ENCODE measurements around the gene SYPL2.

SYPL2 gene

DNA sequence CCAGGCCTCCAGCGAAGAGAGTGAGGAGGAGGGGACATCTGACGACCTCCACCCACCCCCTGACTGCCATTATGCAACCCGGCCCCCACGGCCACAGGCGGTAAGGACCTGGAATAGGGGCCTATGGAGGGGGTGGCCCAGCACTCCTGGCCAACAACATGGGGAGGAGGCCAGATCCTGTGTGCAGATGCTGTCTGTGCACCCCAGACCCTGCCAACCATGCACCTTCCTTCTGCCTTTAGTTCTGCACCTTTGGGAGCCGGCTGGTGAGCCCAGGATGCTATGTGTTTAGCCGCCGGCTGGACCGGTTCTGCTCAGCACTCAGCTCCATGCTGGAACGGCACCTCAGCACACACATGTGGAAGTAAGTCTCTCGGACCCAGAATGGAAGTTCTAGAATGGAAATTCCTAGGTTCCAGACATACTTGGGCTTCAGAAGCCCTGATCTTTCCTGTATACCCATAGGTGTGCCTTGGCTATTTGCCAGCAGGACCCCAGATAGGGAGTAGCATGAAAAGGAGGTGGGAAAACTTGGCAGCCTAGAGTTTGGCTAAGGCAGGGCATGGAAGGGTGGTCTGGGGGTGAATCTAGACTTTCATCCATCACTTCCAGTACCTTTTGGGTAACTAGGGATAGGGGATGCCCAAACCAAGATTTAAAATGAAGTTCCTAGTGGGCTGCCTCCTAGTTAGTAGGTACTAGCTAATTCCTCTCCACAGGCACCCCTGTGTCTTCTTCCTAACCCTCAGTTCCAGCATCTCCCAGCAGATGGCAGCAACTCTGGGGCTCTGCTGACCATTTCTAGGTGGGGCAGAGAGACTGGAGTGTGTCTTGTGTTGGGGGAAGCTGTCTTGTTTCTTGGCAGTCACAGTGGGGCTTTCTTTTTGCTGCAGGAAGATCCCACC is 23.9 kb downstream of the SYPL2 start:
- no peak for TF ChIP-seq Cebpa-rat (IDR thresholded peaks at IDR 0.05)
- peak overlapping the region; percentile 35; the same call in 1 of the 2 replicates for H3K27ac ChIP-seq
- H3K4me2 ChIP-seq: peak overlapping the region; percentile 60
- peaks cover 5% of the 10 kb centered on the region; the same call in 1 of the 2 replicates for H4K20me1 ChIP-seq
- no peaks in the 10 kb centered on the region for H3K27me3 ChIP-seq
- H3K9ac ChIP-seq: no peak overlapping the region; the same call in 1 of the 2 replicates
- H3K9me3 ChIP-seq: no peaks in the 10 kb centered on the region
- peaks cover 65% of the 10 kb centered on the region for H3K36me3 ChIP-seq
- H3K4me1 ChIP-seq: peaks cover 50% of the 10 kb centered on the region
- H3K4me3 ChIP-seq: no peak overlapping the region

DNA sequence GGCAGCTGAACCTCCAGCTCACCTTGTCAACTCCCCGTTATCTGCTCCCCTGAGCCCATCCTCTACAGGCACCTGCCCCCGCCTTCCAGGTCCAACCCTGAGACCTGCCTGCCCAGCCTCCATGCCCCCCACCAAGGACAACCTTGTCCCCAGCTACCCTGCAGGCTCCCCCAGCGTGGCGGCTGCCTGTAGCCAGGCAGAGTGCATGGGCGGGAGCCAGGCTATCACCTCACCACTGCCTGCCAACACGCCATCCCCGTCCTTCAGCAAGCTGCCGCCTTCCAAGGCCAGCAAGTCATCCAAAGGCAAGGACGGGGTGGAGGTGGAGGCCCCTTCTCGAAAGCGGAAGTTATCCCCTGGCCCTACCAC is 24.6 kb downstream of the SYPL2 start:
- Histone ChIP-seq H3K27me3 (no peaks in the 10 kb centered on the region), H3K27ac (no peak overlapping the region), H3K36me3 (peaks cover 65% of the 10 kb centered on the region), H4K20me1 (peaks cover 6% of the 10 kb centered on the region; the same call in 1 of the 2 replicates), H3K4me3 (no peak overlapping the region), H3K9ac (no peak overlapping the region), H3K4me2 (no peak overlapping the region), H3K9me3 (no peaks in the 10 kb centered on the region), H3K4me1 (peaks cover 50% of the 10 kb centered on the region)
- TF ChIP-seq Cebpa-rat (IDR thresholded peaks at IDR 0.05): no peak

DNA sequence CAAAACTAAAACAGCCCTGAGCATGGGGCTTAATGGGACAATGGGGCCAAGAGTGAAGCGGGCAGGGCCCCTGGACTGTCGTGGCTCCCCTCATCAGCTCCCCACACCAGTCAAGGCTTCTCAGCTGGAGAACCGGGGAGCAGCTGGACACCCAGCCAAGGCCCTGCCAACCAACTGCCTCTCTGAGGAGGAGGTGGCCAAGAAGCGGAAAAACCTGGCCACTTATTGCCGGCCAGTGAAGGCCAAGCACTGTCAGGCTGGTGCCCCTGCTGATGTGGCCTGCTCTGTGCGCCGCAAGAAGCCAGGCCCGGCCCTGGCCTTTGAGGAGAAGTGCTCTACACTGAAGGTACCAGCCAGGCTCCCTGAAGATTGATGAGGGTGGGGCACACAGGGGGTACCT is 25.0 kb downstream of the SYPL2 start:
- no peak overlapping the region for H3K9ac ChIP-seq
- no peak overlapping the region for H3K4me2 ChIP-seq
- H3K9me3 ChIP-seq: no peaks in the 10 kb centered on the region
- no peak overlapping the region for H3K4me3 ChIP-seq
- no peak overlapping the region for H3K27ac ChIP-seq
- TF ChIP-seq Cebpa-rat (IDR thresholded peaks at IDR 0.05): no peak
- peaks cover 48% of the 10 kb centered on the region for H3K4me1 ChIP-seq
- no peaks in the 10 kb centered on the region for H3K27me3 ChIP-seq
- peaks cover 65% of the 10 kb centered on the region for H3K36me3 ChIP-seq
- H4K20me1 ChIP-seq: peaks cover 7% of the 10 kb centered on the region; the same call in 1 of the 2 replicates

DNA sequence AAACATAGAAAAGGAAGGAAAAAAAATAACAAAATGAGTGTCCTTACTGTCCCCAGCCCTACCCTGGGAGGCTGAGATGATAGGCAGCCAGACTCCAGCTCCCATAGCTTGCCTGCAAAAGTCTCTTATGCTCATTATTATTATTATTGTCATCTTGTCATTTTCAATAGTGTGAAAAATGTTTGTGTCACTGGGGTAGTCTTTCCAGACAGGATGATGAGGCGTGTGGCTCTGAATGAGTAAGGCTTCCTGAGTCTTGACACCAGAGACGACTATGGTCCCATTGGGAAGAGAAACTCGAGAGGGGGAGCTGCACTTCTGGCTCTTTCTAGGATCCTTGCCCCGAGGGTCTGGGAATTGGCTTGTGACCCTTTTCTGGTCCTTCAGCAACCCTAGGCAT is 26.4 kb downstream of the SYPL2 start:
- H3K9me3 ChIP-seq: no peaks in the 10 kb centered on the region
- H3K36me3 ChIP-seq: peaks cover 65% of the 10 kb centered on the region
- peak overlapping the region; percentile 77; the same call in 1 of the 2 replicates for H3K9ac ChIP-seq
- peaks cover 61% of the 10 kb centered on the region for H3K4me1 ChIP-seq
- H3K4me3 ChIP-seq: no peak overlapping the region
- peak overlapping the region; percentile 94; the same call in 1 of the 2 replicates for H3K4me2 ChIP-seq
- H4K20me1 ChIP-seq: peaks cover 21% of the 10 kb centered on the region
- H3K27ac ChIP-seq: no peak overlapping the region
- no peaks in the 10 kb centered on the region for H3K27me3 ChIP-seq
- TF ChIP-seq Cebpa-rat (IDR thresholded peaks at IDR 0.05): no peak

DNA sequence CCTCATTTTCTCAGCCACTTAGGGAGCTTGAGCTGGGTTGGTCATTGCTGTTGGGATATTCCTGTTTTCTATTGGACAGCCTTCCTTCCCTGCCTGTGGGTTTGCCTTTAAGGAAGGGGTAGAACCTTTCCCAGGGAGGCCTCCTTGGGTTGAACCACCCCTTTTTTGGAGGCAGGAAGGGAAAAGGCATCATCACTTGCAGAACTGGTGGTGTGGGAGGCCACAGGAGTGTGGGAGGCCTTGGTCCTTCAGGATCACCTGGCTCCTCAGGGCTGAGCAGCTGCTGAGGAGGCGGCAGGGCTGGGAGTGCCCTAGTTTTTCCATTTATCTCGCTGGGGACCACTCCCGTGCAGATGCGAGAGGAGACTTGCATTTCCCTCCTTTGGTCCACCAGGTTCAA is 26.9 kb downstream of the SYPL2 start:
- Histone ChIP-seq H3K27ac (peak overlapping the region; percentile 71; the same call in 1 of the 2 replicates), H3K9me3 (no peaks in the 10 kb centered on the region), H4K20me1 (peaks cover 26% of the 10 kb centered on the region), H3K4me1 (peaks cover 66% of the 10 kb centered on the region), H3K36me3 (peaks cover 65% of the 10 kb centered on the region), H3K4me2 (peak overlapping the region; percentile 94), H3K4me3 (peak overlapping the region; percentile 91), H3K9ac (peak overlapping the region; percentile 77), H3K27me3 (no peaks in the 10 kb centered on the region)
- TF ChIP-seq Cebpa-rat (IDR thresholded peaks at IDR 0.05): no peak

DNA sequence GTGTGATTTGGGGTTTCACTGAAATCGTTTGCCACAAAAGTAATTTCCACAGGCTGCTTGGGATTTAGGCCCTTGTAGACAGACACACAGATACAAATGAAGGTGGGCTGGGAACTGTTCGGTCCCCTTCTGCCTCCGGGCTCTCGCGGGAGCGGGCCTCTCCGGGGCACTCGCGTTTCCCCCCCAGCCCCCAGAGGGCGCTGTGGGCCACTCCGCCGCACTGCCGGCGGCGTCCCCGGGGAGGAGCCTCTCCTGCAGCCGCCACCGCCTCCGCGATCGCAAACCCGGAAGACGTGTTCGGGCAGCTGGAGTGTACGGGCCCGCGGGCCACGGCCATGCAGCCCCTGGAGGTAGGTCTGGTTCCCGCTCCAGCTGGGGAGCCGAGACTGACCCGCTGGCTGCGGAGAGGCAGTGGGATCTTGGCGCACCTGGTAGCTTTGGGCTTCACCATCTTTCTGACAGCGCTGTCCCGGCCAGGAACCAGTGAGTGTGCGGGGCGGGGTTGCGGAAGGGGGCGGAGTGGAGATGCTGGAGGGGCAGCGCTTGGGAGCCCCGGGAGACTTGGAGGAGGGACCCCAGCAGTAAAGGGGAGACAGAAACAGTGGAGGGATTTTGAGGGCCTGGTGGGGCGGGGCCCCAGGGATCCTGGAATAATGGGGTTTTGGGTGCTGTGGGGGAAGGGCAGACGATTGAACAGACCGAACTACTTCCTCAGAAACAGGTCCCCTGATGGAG is 27.6 kb downstream of the SYPL2 start, which contains the start of gene CYB561D1:
CYB561D1 (plus strand) TSS at position 290 of the 735 bp plus-strand sequence; CDS start at position 336, 46 bp downstream.
- Histone ChIP-seq H4K20me1 (peaks cover 33% of the 10 kb centered on the region), H3K27ac (peak within 1 kb of the TSS; percentile 71)

DNA sequence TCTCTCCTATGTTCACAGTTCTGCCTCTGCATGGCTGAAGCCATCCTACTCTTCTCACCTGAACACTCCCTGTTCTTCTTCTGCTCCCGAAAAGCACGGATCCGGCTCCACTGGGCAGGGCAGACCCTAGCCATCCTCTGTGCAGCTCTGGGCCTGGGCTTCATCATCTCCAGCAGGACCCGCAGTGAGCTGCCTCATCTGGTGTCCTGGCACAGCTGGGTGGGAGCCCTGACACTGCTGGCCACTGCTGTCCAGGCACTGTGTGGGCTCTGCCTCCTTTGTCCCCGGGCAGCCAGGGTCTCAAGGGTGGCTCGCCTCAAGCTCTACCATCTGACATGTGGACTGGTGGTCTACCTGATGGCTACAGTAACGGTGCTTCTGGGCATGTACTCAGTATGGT is 29.4 kb downstream of the SYPL2 start:
- Histone ChIP-seq H3K4me2 (peak overlapping the region; percentile 94; the same call in 1 of the 2 replicates), H3K9me3 (no peaks in the 10 kb centered on the region), H3K9ac (peak overlapping the region; percentile 77; the same call in 1 of the 2 replicates), H3K27me3 (no peaks in the 10 kb centered on the region), H3K27ac (no peak overlapping the region), H3K4me1 (peaks cover 69% of the 10 kb centered on the region), H3K4me3 (no peak overlapping the region), H4K20me1 (peaks cover 40% of the 10 kb centered on the region), H3K36me3 (peaks cover 64% of the 10 kb centered on the region)
- no peak for TF ChIP-seq Cebpa-rat (IDR thresholded peaks at IDR 0.05)

More for the DNA sequence above, 27.6 kb downstream of the SYPL2 start, which contains the start of gene CYB561D1:
- H3K9ac ChIP-seq: peak within 1 kb of the TSS; percentile 77
- H3K9me3 ChIP-seq: no peaks in the 10 kb centered on the region
- H3K4me1 ChIP-seq: peaks cover 66% of the 10 kb centered on the region
- H3K4me2 ChIP-seq: peak within 1 kb of the TSS; percentile 94
- H3K36me3 ChIP-seq: peaks cover 61% of the 10 kb centered on the region
- H3K4me3 ChIP-seq: peak within 1 kb of the TSS; percentile 91
- no peak for TF ChIP-seq Cebpa-rat (IDR thresholded peaks at IDR 0.05)
- H3K27me3 ChIP-seq: no peaks in the 10 kb centered on the region

DNA sequence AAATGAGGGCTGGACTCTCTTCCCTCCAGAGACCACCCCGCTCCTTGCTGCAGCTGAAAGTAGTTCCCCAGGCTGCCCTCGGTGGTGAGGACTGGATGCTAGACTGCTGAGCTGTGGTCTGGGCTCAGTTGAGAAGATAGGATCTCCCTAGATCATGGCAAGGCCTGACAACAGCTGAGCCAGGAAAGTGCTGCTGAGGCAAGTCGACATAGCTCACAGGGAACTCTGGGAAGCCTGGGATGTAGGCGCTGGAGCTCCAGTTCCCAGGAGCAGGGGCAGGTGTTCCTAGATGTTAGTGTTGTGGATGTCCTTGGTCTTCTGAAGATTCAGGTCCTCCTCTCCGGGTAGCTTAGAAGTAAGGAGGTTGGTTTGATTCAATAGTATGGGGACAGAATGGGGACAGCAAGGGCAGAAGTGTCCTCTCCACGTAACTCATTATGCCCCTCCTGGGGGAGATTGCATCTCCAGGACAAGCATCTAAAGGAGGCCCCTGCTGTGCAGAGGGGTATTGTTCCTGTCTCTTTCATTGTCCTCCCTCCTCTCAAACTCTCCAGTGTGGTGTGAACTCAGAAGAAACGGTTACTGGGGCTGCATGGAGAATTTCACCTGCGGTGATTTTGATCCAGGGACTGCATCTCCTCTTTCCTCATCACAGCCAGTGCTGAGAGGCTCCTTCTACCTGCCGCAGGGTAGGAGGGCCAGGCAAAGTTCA is 31.3 kb downstream of the SYPL2 start:
- H3K4me1 ChIP-seq: peaks cover 88% of the 10 kb centered on the region
- H3K27ac ChIP-seq: 0 out of 2 replicates have a peak overlapping the region, but pooled peaks have one; percentile 18
- no peak overlapping the region for H3K4me3 ChIP-seq
- H4K20me1 ChIP-seq: peaks cover 40% of the 10 kb centered on the region
- peak overlapping the region; percentile 27 for H3K4me2 ChIP-seq
- H3K9me3 ChIP-seq: no peaks in the 10 kb centered on the region
- H3K27me3 ChIP-seq: no peaks in the 10 kb centered on the region
- peak overlapping the region; percentile 40; the same call in 1 of the 2 replicates for H3K9ac ChIP-seq
- no peak for TF ChIP-seq Cebpa-rat (IDR thresholded peaks at IDR 0.05)
- peaks cover 51% of the 10 kb centered on the region for H3K36me3 ChIP-seq

All from BLaER1 (cell line).